Neuronal stem cell (in vitro differentiated cells): ENCODE measurements around the gene FZD7.

ENCODE experiments used
- DNase-seq: peaks from one replicate; pipeline ENCODE4 v3.0.0-alpha.2; 2013; ENCODE audit warnings: low spot score
- H2AFZ ChIP-seq: one replicate; pipeline ENCODE4 v1.6.1; 2013; ENCODE audit warnings: mild to moderate bottlenecking, low read length, inconsistent platforms
- H2AK5ac ChIP-seq: 2 replicates; pipeline ENCODE4 v1.6.1; 2013; ENCODE audit warnings: low read depth, mild to moderate bottlenecking, inconsistent platforms, low read length, moderate library complexity, mixed read lengths
- H2BK120ac ChIP-seq: 2 replicates; pipeline ENCODE4 v1.6.1; 2013; ENCODE audit warnings: low read depth, mild to moderate bottlenecking, inconsistent platforms, low read length, moderate library complexity, mixed read lengths
- H2BK12ac ChIP-seq: one replicate; pipeline ENCODE4 v1.6.1; 2013; ENCODE audit warnings: low read length, inconsistent platforms
- H2BK15ac ChIP-seq: 2 replicates; pipeline ENCODE4 v1.6.1; 2013; ENCODE audit warnings: mild to moderate bottlenecking, low read length, inconsistent platforms, mixed read lengths
- H2BK5ac ChIP-seq: one replicate; pipeline ENCODE4 v1.6.1; 2013; ENCODE audit warnings: inconsistent platforms, mild to moderate bottlenecking, low read length, moderate library complexity
- H3K14ac ChIP-seq: one replicate; pipeline ENCODE4 v1.6.1; 2013; ENCODE audit warnings: low read length, inconsistent platforms
- H3K18ac ChIP-seq: 2 replicates; pipeline ENCODE4 v1.6.1; 2013; ENCODE audit warnings: low read length, inconsistent platforms
- H3K23ac ChIP-seq: 2 replicates; pipeline ENCODE4 v1.6.1; 2013; ENCODE audit warnings: low read depth, mild to moderate bottlenecking, mixed read lengths, low read length, inconsistent platforms; ENCODE audit not compliant: poor library complexity
- H3K27ac ChIP-seq: replicated peaks from 3 replicates; pipeline ENCODE4 v1.5.1; 2013; ENCODE audit warnings: low read length, inconsistent platforms
- H3K27me3 ChIP-seq, 3 experiments: 2 replicates each; pipeline ENCODE4 v1.6.1; 2013; ENCODE audit warnings: low read length in 3 of 3, mild to moderate bottlenecking in 2 of 3, inconsistent platforms in 1 of 3, low read depth in 1 of 3, mixed read lengths in 1 of 3, moderate library complexity in 1 of 3; ENCODE audit not compliant: control insufficient read depth in 3 of 3, insufficient read depth in 3 of 3
- H3K36me3 ChIP-seq, 2 donors: replicated peaks in 1 of 2; 2 replicates each; pipeline ENCODE4 v1.6.1; 2013; ENCODE audit warnings: low read length in 2 of 2; ENCODE audit not compliant: control insufficient read depth in 2 of 2, insufficient read depth in 2 of 2
- H3K4ac ChIP-seq: 2 replicates; pipeline ENCODE4 v1.6.1; 2013; ENCODE audit warnings: inconsistent platforms, mild to moderate bottlenecking, low read length, moderate library complexity
- H3K4me1 ChIP-seq, 2 donors: 1 replicate in 1 of 2; 2 replicates in 1 of 2; pipeline ENCODE4 v1.6.1; 2013; ENCODE audit warnings: low read length in 2 of 2, low read depth in 1 of 2; ENCODE audit not compliant: control insufficient read depth in 2 of 2, insufficient read depth in 1 of 2
- H3K4me2 ChIP-seq: one replicate; pipeline ENCODE4 v1.6.1; 2013; ENCODE audit warnings: mild to moderate bottlenecking, low read length, inconsistent platforms; ENCODE audit not compliant: insufficient read depth, poor library complexity, severe bottlenecking
- H3K4me3 ChIP-seq, 2 donors: 2 replicates each; pipeline ENCODE4 v1.5.1; 2013; ENCODE audit warnings: low read length in 2 of 2, mild to moderate bottlenecking in 2 of 2, inconsistent platforms in 1 of 2, moderate library complexity in 1 of 2
- H3K79me1 ChIP-seq: one replicate; pipeline ENCODE4 v1.6.1; 2013; ENCODE audit warnings: low read depth, mild to moderate bottlenecking, inconsistent platforms, low read length, moderate library complexity
- H3K9ac ChIP-seq: one replicate; pipeline ENCODE4 v1.6.1; 2013; ENCODE audit warnings: mild to moderate bottlenecking, low read depth, low read length, inconsistent platforms; ENCODE audit not compliant: poor library complexity
- H3K9me3 ChIP-seq, 2 donors: replicated peaks in 1 of 2; 2 replicates each; pipeline versions ENCODE3 to v1.6.1; 2013; ENCODE audit warnings: low read length in 2 of 2, mild to moderate bottlenecking in 2 of 2, inconsistent platforms in 1 of 2, low read depth in 1 of 2, mixed read lengths in 1 of 2, moderate library complexity in 1 of 2; ENCODE audit not compliant: control insufficient read depth in 2 of 2, insufficient read depth in 1 of 2
- H4K8ac ChIP-seq: one replicate; pipeline ENCODE4 v1.6.1; 2013; ENCODE audit warnings: low read depth, mild to moderate bottlenecking, inconsistent platforms, low read length, moderate library complexity
- H4K91ac ChIP-seq: one replicate; pipeline ENCODE4 v1.6.1; 2013; ENCODE audit warnings: low read length, low read depth, mild to moderate bottlenecking, inconsistent platforms; ENCODE audit not compliant: poor library complexity
- WGBS, 2 donors: extraction: QIAGEN DNeasy Blood & Tissue Kit; methylation state at CpG; one replicate each; pipeline ENCODE4 v1.1.7; 2013; ENCODE audit warnings: missing lambda C conversion rate in 2 of 2, mixed read lengths in 1 of 2; ENCODE audit not compliant: insufficient read length in 2 of 2, insufficient replicate concordance in 1 of 2; ENCODE audit errors: extremely low coverage in 2 of 2; 5-methylcytosine and 5-hydroxymethylcytosine counted together

The FZD7 gene

GRCh38 chr2:202009581-202009980 is 24.1 kb upstream of the FZD7 start:
- no peak overlapping the region for H3K14ac ChIP-seq
- H3K4me2 ChIP-seq: no peak overlapping the region
- H3K36me3 ChIP-seq: no peaks in the 10 kb centered on the region
- no peaks in the 10 kb centered on the region for H3K27me3 ChIP-seq
- H3K23ac ChIP-seq: no peak overlapping the region
- H3K9me3 ChIP-seq: no peaks in the 10 kb centered on the region
- H3K18ac ChIP-seq: no peak overlapping the region
- H2BK12ac ChIP-seq: no peak overlapping the region
- whole genome bisulfite sequencing, 2 donors: no CpG with 5 or more reads among the region's 7 CpGs
- no peak overlapping the region for H4K8ac ChIP-seq
- H3K4ac ChIP-seq: no peak overlapping the region
- H2BK120ac ChIP-seq: no peak overlapping the region
- no peaks in the 10 kb centered on the region for H3K79me1 ChIP-seq
- no peak overlapping the region for H2BK5ac ChIP-seq
- H3K4me1 ChIP-seq: peaks cover 9 to 19% of the 10 kb centered on the region in 2 donors
- no peak overlapping the region for H4K91ac ChIP-seq
- no peak overlapping the region for H2BK15ac ChIP-seq
- no peak for DNase-seq
- H2AK5ac ChIP-seq: no peak overlapping the region
- H2AFZ ChIP-seq: no peak overlapping the region
- H3K27ac ChIP-seq: no peak overlapping the region
- no peak overlapping the region for H3K9ac ChIP-seq
- no peak overlapping the region for H3K4me3 ChIP-seq

- WGBS, 2 donors: no CpG with 5 or more reads among the region's 6 CpGs
- Histone ChIP-seq H3K9me3 (no peaks in the 10 kb centered on the region), H3K27ac (no peak overlapping the region), H3K18ac (no peak overlapping the region), H3K4me2 (no peak overlapping the region), H2AK5ac (no peak overlapping the region), H3K23ac (no peak overlapping the region), H4K8ac (no peak overlapping the region), H2BK120ac (no peak overlapping the region), H2BK5ac (no peak overlapping the region), H3K14ac (no peak overlapping the region), H2BK15ac (no peak overlapping the region), H4K91ac (no peak overlapping the region), H2BK12ac (no peak overlapping the region), H3K36me3 (no peaks in the 10 kb centered on the region), H3K4me1 (peaks cover 7% of the 10 kb centered on the region in 2 donors), H3K4ac (no peak overlapping the region), H3K27me3 (no peaks in the 10 kb centered on the region), H3K4me3 (no peak overlapping the region), H3K9ac (no peak overlapping the region), H2AFZ (peak overlapping the region; percentile 54), H3K79me1 (no peaks in the 10 kb centered on the region)
- DNase-seq: no peak
These were observed 19.3 kb upstream of the FZD7 start for GRCh38 chr2:202014318-202014717.

- H3K4me1 ChIP-seq: peaks cover 3 to 8% of the 10 kb centered on the region in 2 donors
- H2AK5ac ChIP-seq: no peak overlapping the region
- WGBS, 2 donors: no CpG with 5 or more reads among the region's 9 CpGs
- no peaks in the 10 kb centered on the region for H3K79me1 ChIP-seq
- H2BK15ac ChIP-seq: peak overlapping the region; percentile 12
- no peak overlapping the region for H2BK12ac ChIP-seq
- H4K8ac ChIP-seq: no peak overlapping the region
- H3K4me3 ChIP-seq: no peak overlapping the region
- no peak overlapping the region for H2BK5ac ChIP-seq
- no peaks in the 10 kb centered on the region for H3K9me3 ChIP-seq
- DNase-seq: no peak
- H3K9ac ChIP-seq: no peak overlapping the region
- no peak overlapping the region for H3K4ac ChIP-seq
- H4K91ac ChIP-seq: no peak overlapping the region
- no peak overlapping the region for H3K14ac ChIP-seq
- H3K4me2 ChIP-seq: no peak overlapping the region
- no peaks in the 10 kb centered on the region for H3K27me3 ChIP-seq
- H2AFZ ChIP-seq: peak overlapping the region; percentile 54
- H3K18ac ChIP-seq: no peak overlapping the region
- no peaks in the 10 kb centered on the region for H3K36me3 ChIP-seq
- H3K23ac ChIP-seq: no peak overlapping the region
- no peak overlapping the region for H2BK120ac ChIP-seq
- H3K27ac ChIP-seq: no peak overlapping the region
These were observed 18.9 kb upstream of the FZD7 start for GRCh38 chr2:202014759-202015211.

- Histone ChIP-seq H2BK12ac (no peak overlapping the region), H3K36me3 (no peaks in the 10 kb centered on the region), H3K27ac (no peak overlapping the region), H2AFZ (peak overlapping the region; percentile 54), H4K91ac (peak overlapping the region; percentile 34), H3K4me3 (no peak overlapping the region), H2BK5ac (no peak overlapping the region), H3K23ac (no peak overlapping the region), H3K9ac (no peak overlapping the region), H3K9me3 (no peaks in the 10 kb centered on the region), H3K79me1 (no peaks in the 10 kb centered on the region), H3K4me1 (peaks cover 2 to 11% of the 10 kb centered on the region in 2 donors), H3K18ac (peak overlapping the region; percentile 22), H3K4ac (no peak overlapping the region), H3K4me2 (no peak overlapping the region), H2BK120ac (no peak overlapping the region), H2BK15ac (no peak overlapping the region), H3K14ac (no peak overlapping the region), H2AK5ac (no peak overlapping the region), H4K8ac (no peak overlapping the region), H3K27me3 (no peaks in the 10 kb centered on the region)
- DNase-seq: no peak
- WGBS, 2 donors: no CpG with 5 or more reads among the region's 3 CpGs
These were observed 18.2 kb upstream of the FZD7 start for GRCh38 chr2:202015471-202015870.
